SK-N-SH (cell line): ENCODE measurements around the gene BTF3. TPM values are rescaled to one million over a fixed set of nuclear protein-coding genes. Genes with fewer than 3 reads are reported as not detected.
A peak's percentile ranks its signal among the peaks of the same experiment; 100 is the strongest.

ENCODE experiments used
- CTCF ChIA-PET: fragments of 300-600, 350-600 bp; formaldehyde crosslinking; extraction: SDS; loops from one replicate; lab custom pipeline; 2021; lab: Yijun Ruan, JAX
- POLR2A ChIA-PET: fragments of 350-600 bp; sonication (Branson Sonifier 250); formaldehyde crosslinking; extraction: SDS; loops from one replicate; lab custom pipeline; 2020; ENCODE audit warnings: antibody characterized with exemption, inconsistent platforms; lab: Yijun Ruan, JAX
- DNase-seq: peaks from one replicate; pipeline ENCODE4 v3.0.0; 2012
- H2AFZ ChIP-seq: fragments of 200-600 bp; sonication (generic); 2 replicates; pipeline ENCODE4 v1.8.1; 2016; ENCODE audit warnings: antibody characterized with exemption, mild to moderate bottlenecking, low read depth
- H3F3A ChIP-seq: fragments of 200-600 bp; sonication (generic); replicated peaks from 2 replicates; pipeline ENCODE3; 2016; ENCODE audit warnings: antibody characterized with exemption, mild to moderate bottlenecking; ENCODE audit not compliant: insufficient read depth
- H3K27ac ChIP-seq, 2 experiments: fragments of 200-500 bp in 1 of 2; fragments of 200-600 bp in 1 of 2; sonication (Bioruptor generic) in 1 of 2; sonication (generic), shearing (Covaris generic) in 1 of 2; 2 replicates each; pipeline versions ENCODE4 v1.5.1 to v1.6.1; 2014 to 2016; ENCODE audit warnings: low read depth in 2 of 2, inconsistent platforms in 1 of 2, low read length in 1 of 2, mild to moderate bottlenecking in 1 of 2, mixed read lengths in 1 of 2
- H3K27me3 ChIP-seq: fragments of 200-600 bp; sonication (generic), shearing (Covaris generic); 2 replicates; pipeline ENCODE4 v1.6.1; 2016; ENCODE audit warnings: mixed run types; ENCODE audit not compliant: insufficient read depth
- H3K36me3 ChIP-seq, 2 experiments: fragments of 200-500 bp in 1 of 2; fragments of 200-600 bp in 1 of 2; sonication (Bioruptor generic) in 1 of 2; sonication (generic) in 1 of 2; replicated peaks in 1 of 2; 2 replicates each; pipeline versions ENCODE3 to v1.5.1; 2014 to 2016; ENCODE audit warnings: low read length in 1 of 2, mild to moderate bottlenecking in 1 of 2; ENCODE audit not compliant: insufficient read depth in 2 of 2, control insufficient read depth in 1 of 2
- H3K4me1 ChIP-seq, 2 experiments: fragments of 200-500 bp in 1 of 2; fragments of 200-600 bp in 1 of 2; sonication (Bioruptor generic) in 1 of 2; sonication (generic), shearing (Covaris generic) in 1 of 2; 2 replicates each; pipeline versions ENCODE4 v1.5.1 to v1.6.1; 2014 to 2016; ENCODE audit warnings: low read depth in 1 of 2, low read length in 1 of 2, mixed run types in 1 of 2; ENCODE audit not compliant: insufficient read depth in 2 of 2, control insufficient read depth in 1 of 2
- H3K4me2 ChIP-seq: fragments of 200-600 bp; sonication (generic), shearing (Covaris generic); 2 replicates; pipeline ENCODE4 v1.6.1; 2017; ENCODE audit warnings: mixed run types
- H3K4me3 ChIP-seq, 2 experiments: fragments of 200-500 bp in 1 of 2; fragments of 200-600 bp in 1 of 2; sonication (Bioruptor generic) in 1 of 2; sonication (generic), shearing (Covaris generic) in 1 of 2; 2 replicates each; pipeline versions ENCODE4 v1.5.1 to v1.8.1; 2014 to 2016; ENCODE audit warnings: low read depth in 2 of 2, inconsistent platforms in 1 of 2, low read length in 1 of 2, mild to moderate bottlenecking in 1 of 2, mixed read lengths in 1 of 2, moderate library complexity in 1 of 2
- H3K79me2 ChIP-seq: fragments of 200-600 bp; sonication (generic); 2 replicates; pipeline ENCODE4 v1.8.1; 2017; ENCODE audit warnings: mild to moderate bottlenecking; ENCODE audit not compliant: insufficient read depth
- H3K9ac ChIP-seq: fragments of 200-600 bp; sonication (generic); 2 replicates; pipeline ENCODE4 v1.6.1; 2017; ENCODE audit warnings: mixed run types
- H3K9me2 ChIP-seq: fragments of 200-600 bp; sonication (generic); 2 replicates; pipeline ENCODE4 v1.6.1; 2017; ENCODE audit warnings: mixed run types
- H3K9me3 ChIP-seq: fragments of 200-600 bp; sonication (generic); 2 replicates; pipeline ENCODE4 v1.6.1; 2017; ENCODE audit warnings: mixed run types, mild to moderate bottlenecking, moderate library complexity
- H4K20me1 ChIP-seq: fragments of 200-600 bp; sonication (generic); 2 replicates; pipeline ENCODE4 v1.6.1; 2017; ENCODE audit warnings: mild to moderate bottlenecking, mixed run types; ENCODE audit not compliant: insufficient read depth
- EP300 ChIP-seq, 2 experiments: IDR thresholded peaks; 2 replicates each; pipeline versions ENCODE4 v1.4.0 to v1.6.1; 2012; ENCODE audit warnings: borderline replicate concordance in 1 of 2, low read depth in 1 of 2, low read length in 1 of 2
- JUND ChIP-seq: IDR thresholded peaks from 2 replicates; pipeline ENCODE4 v1.4.0; 2012
- NRF1 ChIP-seq: IDR thresholded peaks from 2 replicates; pipeline ENCODE4 v1.6.1; 2012; ENCODE audit warnings: low read depth, mild to moderate bottlenecking, low read length
- PBX3 ChIP-seq: IDR thresholded peaks from 2 replicates; pipeline ENCODE4; 2012
- POLR2AphosphoS5 ChIP-seq: IDR thresholded peaks from 2 replicates; pipeline ENCODE4 v1.6.1; 2012; ENCODE audit warnings: low read depth, low read length
- TCF12 ChIP-seq: IDR thresholded peaks from 2 replicates; pipeline ENCODE4 v1.4.0; 2012
- ZBTB33 ChIP-seq: IDR thresholded peaks from 2 replicates; pipeline ENCODE4 v1.4.0; 2012; ENCODE audit warnings: low read depth, borderline replicate concordance
- WGBS: methylation state at CpG from one replicate; pipeline ENCODE4 v1.1.6; 2017; ENCODE audit warnings: low lambda C conversion rate; 5-methylcytosine and 5-hydroxymethylcytosine counted together
- polyA plus RNA-seq, 3 experiments: library from polyadenylated mRNA; depleted of rRNA; stranded (reverse); fragments of >200 nt; gene quantifications; 2 replicates each; pipeline ENCODE4 v1.2.3, GENCODE V29; 2012

BTF3 gene
- polyA plus RNA-seq, 1 of the 3 experiments (the other 2 are of a cell fraction), result 492 TPM

DNA sequence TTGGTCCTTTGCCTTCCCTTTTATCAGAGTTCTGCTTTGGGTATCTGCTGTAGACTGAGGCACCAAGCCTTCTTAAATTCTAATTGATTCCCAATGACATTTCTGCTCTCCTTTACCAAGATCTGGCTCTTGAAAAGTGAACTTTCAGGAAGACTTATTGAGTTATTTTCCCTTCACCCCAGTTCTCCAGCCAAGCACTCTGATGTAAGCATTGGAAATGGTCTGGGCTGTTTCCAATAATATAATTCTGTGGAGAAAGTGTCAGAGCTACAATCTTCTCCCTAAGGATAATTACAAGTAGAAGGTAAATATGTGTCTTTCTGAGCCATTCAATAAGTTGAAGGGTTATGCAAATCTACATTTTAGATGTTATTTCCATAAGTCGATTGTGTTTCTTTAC is 30.8 kb downstream of the BTF3 start (continued):
- TF ChIP-seq ZBTB33, result no peak
- TF ChIP-seq PBX3, result no peak
- TF ChIP-seq POLR2AphosphoS5, result no peak
- TF ChIP-seq NRF1, result no peak
- TF ChIP-seq JUND, result no peak
- TF ChIP-seq EP300 (IDR thresholded peaks at IDR 0.05; ENCODE audit: borderline replicate concordance in 1 of 2, low read depth in 1 of 2, low read length in 1 of 2), result no peak

GRCh38 chr5:73531356-73531755 is 33.1 kb downstream of the BTF3 start:
- H3K4me2 ChIP-seq, result peak overlapping the region; percentile 24; the same call in 1 of the 2 replicates

DNA sequence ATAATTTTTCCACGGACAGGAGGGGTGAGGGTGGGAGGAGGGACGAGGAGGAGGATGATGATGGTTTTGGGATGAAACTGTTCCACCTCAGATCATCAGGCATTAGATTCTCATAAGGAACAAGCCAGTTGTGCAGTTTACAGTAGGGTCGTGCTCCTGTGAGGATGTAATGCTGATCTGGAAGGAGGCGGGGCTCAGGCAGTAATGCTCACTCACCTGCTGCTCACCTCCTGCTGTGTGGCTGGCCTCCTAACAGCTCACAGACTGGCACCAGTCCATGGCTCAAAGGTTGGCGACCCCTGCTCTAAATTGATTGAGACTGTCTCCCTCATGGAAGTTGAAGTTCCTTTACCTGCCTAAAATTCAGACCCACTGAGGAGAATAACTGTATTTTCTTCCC is 34.0 kb downstream of the BTF3 start:
- DNase-seq, result no peak
- CTCF ChIA-PET, result no interaction called here
- H3K36me3 ChIP-seq, result no peaks in the 10 kb centered on the region

More at GRCh38 chr5:73531356-73531755, 33.1 kb downstream of the BTF3 start:
- Histone ChIP-seq H3K9ac (no peak overlapping the region), H3K79me2 (no peaks in the 10 kb centered on the region), H3K9me3 (no peaks in the 10 kb centered on the region), H3K4me1 (peaks cover 0 to 7% of the 10 kb centered on the region in 2 experiments; a peak in 1 of 4 replicates), H2AFZ (no peak overlapping the region), H3K27me3 (no peaks in the 10 kb centered on the region), H3K27ac (no peak overlapping the region), H3F3A (peaks cover 6% of the 10 kb centered on the region), H4K20me1 (no peaks in the 10 kb centered on the region), H3K9me2 (no peaks in the 10 kb centered on the region), H3K4me3 (no peak overlapping the region), H3K36me3 (no peaks in the 10 kb centered on the region)
- POLR2A ChIA-PET, result no interaction called here
- no peak for TF ChIP-seq TCF12
- CTCF ChIA-PET, result interaction anchor here (1.5 kb wide), 2 partner anchors 11 kb away, joined by 5 to 6 read pairs; no protein-coding TSS in a partner anchor
- 83% methylated on average over 1 of the region's 1 CpG for WGBS
- DNase-seq, result no peak

More for the DNA sequence above, 34.0 kb downstream of the BTF3 start:
- H2AFZ ChIP-seq, result no peak overlapping the region
- peaks cover 6% of the 10 kb centered on the region for H3F3A ChIP-seq
- TF ChIP-seq EP300 (IDR thresholded peaks at IDR 0.05; ENCODE audit: borderline replicate concordance in 1 of 2, low read depth in 1 of 2, low read length in 1 of 2), result no peak
- H3K27me3 ChIP-seq, result no peaks in the 10 kb centered on the region
- no peaks in the 10 kb centered on the region for H3K9me2 ChIP-seq
- no peak overlapping the region for H3K9ac ChIP-seq
- no peaks in the 10 kb centered on the region for H4K20me1 ChIP-seq
- H3K9me3 ChIP-seq, result no peaks in the 10 kb centered on the region
- no peak overlapping the region for H3K27ac ChIP-seq
- no peaks in the 10 kb centered on the region for H3K79me2 ChIP-seq
- 15% methylated on average over 5 of the region's 5 CpGs for WGBS
- POLR2A ChIA-PET, result no interaction called here
- H3K4me1 ChIP-seq, result peaks cover 0 to 7% of the 10 kb centered on the region in 2 experiments; a peak in 1 of 4 replicates
- H3K4me3 ChIP-seq, result no peak overlapping the region
- no peak overlapping the region for H3K4me2 ChIP-seq
